SK-N-SH treated with all-trans-retinoic acid at 6 μM for 48 hours (cell line): ENCODE data around the gene ZNF341.

Experiments used
- GLIS3 ChIP-seq: fragments of 250-450 bp; sonication (Bioruptor Pico); IDR thresholded peaks from 2 replicates; pipeline ENCODE4 v1.5.0; 2020; ENCODE audit warnings: mild to moderate bottlenecking, moderate library complexity
- PATZ1 ChIP-seq: fragments of 250-450 bp; sonication (Bioruptor Pico); IDR thresholded peaks from 2 replicates; pipeline ENCODE4 v1.8.0; 2020; ENCODE audit warnings: mild to moderate bottlenecking, moderate library complexity, borderline replicate concordance
- POU6F1 ChIP-seq: fragments of 250-450 bp; sonication (Bioruptor Pico); IDR thresholded peaks from 2 replicates; pipeline ENCODE4 v1.8.0; 2021; ENCODE audit warnings: low read depth, mild to moderate bottlenecking, moderate library complexity, borderline replicate concordance
- RARB ChIP-seq: fragments of 250-450 bp; sonication (Bioruptor Pico); IDR thresholded peaks from 2 replicates; pipeline ENCODE4 v1.8.0; 2021; ENCODE audit warnings: mild to moderate bottlenecking, moderate library complexity
- ZFP3 ChIP-seq: fragments of 250-450 bp; sonication (Bioruptor Pico); IDR thresholded peaks from 2 replicates; pipeline ENCODE4 v1.5.0; 2020; ENCODE audit warnings: mild to moderate bottlenecking, moderate library complexity
- ZFP30 ChIP-seq: fragments of 450-650 bp; formaldehyde crosslinking; IDR thresholded peaks from 2 replicates; pipeline ENCODE4 v1.5.0; 2022; ENCODE audit warnings: mild to moderate bottlenecking, moderate library complexity

DNA sequence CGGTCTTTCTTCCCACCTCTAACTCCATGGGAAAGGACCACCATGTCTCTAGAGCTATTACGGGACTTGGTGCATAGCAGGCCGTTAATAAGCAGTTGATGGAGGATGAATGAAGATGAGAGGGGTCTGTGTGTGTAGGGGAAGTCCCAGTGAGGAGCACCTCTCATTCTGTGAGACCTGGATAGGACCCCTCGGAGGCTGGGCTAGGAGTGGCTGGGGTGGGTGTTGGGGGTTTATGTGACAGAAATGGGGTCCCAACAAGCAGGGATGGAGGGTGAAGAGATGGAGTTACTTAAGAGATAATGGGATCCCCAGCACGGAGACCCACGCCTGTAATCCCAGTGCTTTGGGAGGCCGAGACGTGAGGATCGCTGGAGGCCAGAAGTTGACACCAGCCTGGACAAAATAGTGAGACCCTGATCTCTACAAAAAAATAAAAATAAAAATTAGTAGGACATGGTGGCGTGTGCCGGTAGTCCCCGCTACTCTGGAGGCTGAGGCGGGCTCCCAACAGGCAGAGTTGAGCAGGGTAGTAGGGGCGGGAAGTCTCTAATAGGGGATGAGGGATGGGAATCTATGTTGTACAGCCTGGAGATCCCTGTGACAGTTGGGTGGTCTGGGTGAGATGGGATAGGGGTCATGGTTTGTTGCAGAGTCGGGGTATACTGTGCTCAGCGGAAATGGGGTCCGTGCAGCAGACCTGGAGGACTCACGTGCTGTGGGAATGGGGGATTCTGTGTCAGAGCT is 677 bp upstream of the ZNF341 start:
- TF ChIP-seq ZFP3 (no peak), RARB (CRISPR knock-in tag) (no peak), PATZ1 (CRISPR knock-in tag) (no peak), ZFP30 (no peak), POU6F1 (CRISPR knock-in tag) (no peak), GLIS3 (CRISPR knock-in tag) (no peak)
